Mesendoderm (in vitro differentiated cells): ENCODE measurements around the gene PITPNB. TPM values are rescaled to one million over a fixed set of nuclear protein-coding genes. Genes with fewer than 3 reads are reported as not detected.

Experiments used
- DNase-seq: peaks from one replicate; pipeline ENCODE4 v3.0.0; 2013
- H2AK5ac ChIP-seq: 2 replicates; pipeline ENCODE4 v1.6.1; 2013; ENCODE audit warnings: low read length, inconsistent platforms
- H2BK120ac ChIP-seq: 2 replicates; pipeline ENCODE4 v1.6.1; 2013; ENCODE audit warnings: low read depth, mild to moderate bottlenecking, low read length, moderate library complexity, mixed read lengths
- H2BK15ac ChIP-seq: replicated peaks from 2 replicates; pipeline ENCODE4 v1.6.1; 2013; ENCODE audit warnings: low read depth, mild to moderate bottlenecking, moderate library complexity
- H2BK5ac ChIP-seq: 2 replicates; pipeline ENCODE4 v1.6.1; 2013; ENCODE audit warnings: low read length, inconsistent platforms
- H3K18ac ChIP-seq: 2 replicates; pipeline ENCODE4 v1.6.1; 2013; ENCODE audit warnings: mild to moderate bottlenecking, low read length, mixed read lengths
- H3K23ac ChIP-seq: one replicate; pipeline ENCODE4 v1.6.1; 2013; ENCODE audit warnings: low read length
- H3K27ac ChIP-seq: 2 replicates; pipeline ENCODE4 v1.5.1; 2013; ENCODE audit warnings: low read depth, mild to moderate bottlenecking, inconsistent platforms, low read length, moderate library complexity
- H3K27me3 ChIP-seq: 2 replicates; pipeline ENCODE4 v1.6.1; 2013; ENCODE audit warnings: low read length, control low read depth, mild to moderate bottlenecking, inconsistent platforms; ENCODE audit not compliant: insufficient read depth, poor library complexity
- H3K36me3 ChIP-seq: 2 replicates; pipeline ENCODE4 v1.6.1; 2013; ENCODE audit warnings: low read length, inconsistent platforms; ENCODE audit not compliant: control insufficient read depth, insufficient read depth
- H3K4ac ChIP-seq: one replicate; pipeline ENCODE4 v1.6.1; 2013; ENCODE audit warnings: low read depth, mild to moderate bottlenecking, low read length, moderate library complexity
- H3K4me1 ChIP-seq: 2 replicates; pipeline ENCODE4 v1.6.1; 2013; ENCODE audit warnings: low read depth, low read length, inconsistent platforms; ENCODE audit not compliant: control insufficient read depth
- H3K4me2 ChIP-seq: 2 replicates; pipeline ENCODE4 v1.6.1; 2013; ENCODE audit warnings: low read length
- H3K4me3 ChIP-seq: 2 replicates; pipeline ENCODE4 v1.5.1; 2013; ENCODE audit warnings: mild to moderate bottlenecking, low read length
- H3K56ac ChIP-seq: one replicate; pipeline ENCODE4 v1.6.1; 2013; ENCODE audit warnings: low read length
- H3K79me1 ChIP-seq: 2 replicates; pipeline ENCODE4 v1.6.1; 2013; ENCODE audit warnings: low read length, inconsistent platforms
- H3K79me2 ChIP-seq: 2 replicates; pipeline ENCODE4 v1.6.1; 2013; ENCODE audit warnings: mild to moderate bottlenecking, low read length; ENCODE audit not compliant: control insufficient read depth, insufficient read depth
- H3K9ac ChIP-seq: 2 replicates; pipeline ENCODE4 v1.6.1; 2013; ENCODE audit warnings: low read length, inconsistent platforms
- H4K5ac ChIP-seq: one replicate; pipeline ENCODE4 v1.6.1; 2013; ENCODE audit warnings: low read length
- H4K8ac ChIP-seq: one replicate; pipeline ENCODE4 v1.6.1; 2013; ENCODE audit warnings: low read depth, mild to moderate bottlenecking, control low read depth, low read length, moderate library complexity
- WGBS: extraction: QIAGEN DNeasy Blood & Tissue Kit; methylation state at CpG from one replicate; pipeline ENCODE4 v1.1.7; 2013; ENCODE audit warnings: low lambda C conversion rate, missing lambda C conversion rate; ENCODE audit not compliant: insufficient coverage; ENCODE audit errors: extremely low coverage; 5-methylcytosine and 5-hydroxymethylcytosine counted together
- polyA plus RNA-seq, 2 experiments: library from polyadenylated mRNA; stranded (reverse); fragments of 200-250 nt; gene quantifications; one replicate each; pipeline ENCODE4 v1.2.3, GENCODE V29; 2013

PITPNB gene
- 73.5 TPM for polyA plus RNA-seq (2013, experiment 1 of 2)
- polyA plus RNA-seq (2013, experiment 2 of 2): 74.5 TPM

DNA sequence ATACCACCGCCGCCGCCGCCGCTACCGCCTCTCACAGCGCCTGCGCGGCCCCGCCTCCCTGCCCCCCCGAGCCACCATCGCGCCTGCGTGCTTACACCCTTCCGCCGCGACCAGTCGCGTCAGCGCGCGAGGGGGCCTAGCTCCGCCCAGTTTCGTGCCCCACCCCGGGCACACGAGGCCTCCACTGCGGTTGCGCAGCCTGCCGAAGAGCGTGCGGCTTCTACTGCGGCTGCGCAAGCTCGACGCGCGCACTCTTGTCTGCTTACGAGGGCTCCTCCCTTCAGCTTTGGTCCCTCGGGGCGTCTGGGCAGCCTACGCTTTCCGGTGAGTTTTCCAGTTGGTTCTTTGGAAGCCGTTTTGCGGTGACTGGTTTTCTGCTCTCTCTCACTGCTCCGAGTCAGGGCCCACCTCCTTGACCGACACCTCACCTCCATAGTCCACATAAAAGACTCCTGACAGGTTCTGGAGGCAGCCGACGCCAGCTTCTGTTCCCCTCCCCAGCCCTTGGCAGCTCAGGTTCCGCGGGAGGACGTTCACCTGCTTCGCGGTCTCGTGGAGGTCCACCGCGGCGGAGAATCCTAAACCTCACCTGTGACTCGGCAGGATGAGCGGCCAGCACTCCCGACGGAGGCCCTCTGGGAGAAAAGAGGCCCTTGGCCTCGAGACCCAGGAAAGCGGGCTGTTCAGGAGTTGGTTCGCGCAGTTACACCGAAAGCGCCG, at the start of gene PITPNB:
TSS of gene PITPNB (minus strand) at position 35 of the 720 bp plus-strand sequence. CDS start 65 bp downstream, outside the sequence.
- H3K4ac ChIP-seq: peak within 1 kb of the TSS; percentile 74
- no peak within 1 kb of the TSS for H2AK5ac ChIP-seq
- peaks cover 3% of the 10 kb centered on the region for H3K4me1 ChIP-seq
- H3K4me2 ChIP-seq: peak within 1 kb of the TSS; percentile 93
- WGBS: no CpG with 5 or more reads among the region's 68 CpGs
- H3K27ac ChIP-seq: peak within 1 kb of the TSS; percentile 81
- DNase-seq: peak; percentile 99
- H3K18ac ChIP-seq: peak within 1 kb of the TSS; percentile 44
- no peak within 1 kb of the TSS for H2BK120ac ChIP-seq
- H3K9ac ChIP-seq: peak within 1 kb of the TSS; percentile 97
- no peak within 1 kb of the TSS for H2BK15ac ChIP-seq
- peaks cover 14% of the 10 kb centered on the region for H3K79me1 ChIP-seq
- no peak within 1 kb of the TSS for H4K5ac ChIP-seq
- H3K56ac ChIP-seq: peak within 1 kb of the TSS; percentile 97
- H3K23ac ChIP-seq: peak within 1 kb of the TSS; percentile 54
- H4K8ac ChIP-seq: no peak within 1 kb of the TSS
- H3K4me3 ChIP-seq: peak within 1 kb of the TSS; percentile 92
- no peaks in the 10 kb centered on the region for H3K27me3 ChIP-seq
- peak within 1 kb of the TSS; percentile 59 for H2BK5ac ChIP-seq
- no peaks in the 10 kb centered on the region for H3K36me3 ChIP-seq
- peaks cover 37% of the 10 kb centered on the region for H3K79me2 ChIP-seq

DNA sequence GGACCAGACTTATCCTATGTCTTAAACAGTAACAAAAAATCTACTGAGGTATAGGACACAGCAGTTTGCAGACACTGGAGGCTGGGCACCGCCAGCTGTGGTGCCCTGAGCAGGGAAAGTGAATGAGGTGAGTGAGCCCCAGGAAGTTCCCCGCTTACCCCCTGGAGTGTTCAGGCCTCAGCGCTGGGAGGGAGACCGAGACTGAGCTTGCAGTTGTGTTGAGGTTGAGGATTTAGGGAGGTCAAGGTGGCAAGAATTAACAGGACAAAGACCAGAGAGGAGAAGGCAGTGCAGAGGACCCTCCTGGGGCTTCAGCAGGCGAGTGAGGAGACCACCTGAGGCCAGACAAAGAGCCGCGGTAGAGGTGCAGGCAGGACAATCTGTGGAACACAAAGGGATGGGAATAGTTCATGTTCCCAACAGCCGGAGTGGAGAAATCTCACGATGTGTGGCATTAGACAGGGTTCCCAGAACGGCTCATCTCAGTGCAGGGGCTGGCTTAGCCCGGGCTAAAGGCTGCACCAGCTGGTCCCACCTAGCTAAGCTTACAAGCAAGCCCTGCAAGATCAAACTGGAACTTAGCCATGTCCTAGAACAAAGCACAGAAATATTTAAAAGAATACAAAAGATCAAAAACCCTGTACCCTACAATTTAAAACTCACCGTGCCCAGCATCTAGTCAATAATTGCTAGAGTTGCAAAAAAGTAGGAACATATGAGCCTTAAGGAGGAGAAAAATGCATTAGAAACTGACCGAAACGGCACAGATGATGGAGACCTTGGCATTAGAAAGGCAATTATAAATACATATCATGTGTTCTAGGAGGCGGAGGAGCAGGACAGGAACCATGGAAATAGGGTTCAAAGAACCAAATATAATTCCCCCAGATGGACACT, 47.4 kb upstream of the PITPNB start:
- Histone ChIP-seq H3K27ac (no peak overlapping the region), H3K79me2 (no peaks in the 10 kb centered on the region), H2AK5ac (no peak overlapping the region), H3K23ac (no peak overlapping the region), H4K8ac (no peak overlapping the region), H2BK5ac (no peak overlapping the region), H3K9ac (no peak overlapping the region), H3K18ac (no peak overlapping the region), H3K56ac (no peak overlapping the region), H3K4ac (no peak overlapping the region), H4K5ac (no peak overlapping the region), H2BK120ac (no peak overlapping the region), H3K36me3 (no peaks in the 10 kb centered on the region), H2BK15ac (no peak overlapping the region), H3K27me3 (no peaks in the 10 kb centered on the region), H3K4me2 (no peak overlapping the region), H3K79me1 (no peaks in the 10 kb centered on the region), H3K4me3 (no peak overlapping the region), H3K4me1 (no peaks in the 10 kb centered on the region)
- no peak for DNase-seq
- no CpG with 5 or more reads among the region's 15 CpGs for WGBS

DNA sequence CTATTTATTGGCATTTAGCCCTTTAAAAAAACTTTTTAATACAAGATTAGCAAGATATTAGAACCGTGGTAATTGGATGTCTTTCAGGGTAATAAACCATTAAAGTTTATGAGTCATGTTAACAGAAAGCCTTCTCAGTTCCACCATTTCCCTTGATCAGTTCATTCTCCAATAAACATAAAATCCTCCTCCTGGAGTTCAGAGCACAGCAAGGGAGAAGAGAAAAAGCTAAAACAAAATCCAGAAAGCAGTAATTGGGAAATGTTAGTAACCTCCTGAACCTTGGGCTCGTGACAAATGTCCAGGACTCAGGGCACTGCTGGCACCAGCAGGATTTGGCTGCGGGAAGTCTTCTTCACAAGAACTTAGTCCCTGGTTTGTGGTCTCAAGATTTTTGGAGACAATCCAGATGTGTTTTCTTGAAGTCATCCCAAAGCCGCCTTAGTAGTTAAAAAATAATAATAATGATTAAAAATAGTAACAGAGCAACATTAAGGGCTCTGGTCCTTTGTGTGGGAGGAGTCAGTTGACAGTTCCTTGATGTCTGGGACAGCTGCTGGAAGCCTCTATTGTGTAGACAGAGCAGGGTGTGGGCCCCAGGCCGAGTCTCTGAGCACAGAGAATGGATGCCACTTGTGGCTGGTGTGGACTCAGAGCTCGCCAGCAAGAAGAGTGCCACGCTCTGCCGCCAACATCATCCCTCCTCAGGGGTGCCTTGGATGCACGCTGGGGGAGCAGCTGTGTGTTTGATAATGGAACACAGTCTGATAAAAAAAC, 43.4 kb upstream of the PITPNB start:
- H3K79me2 ChIP-seq: no peaks in the 10 kb centered on the region
- H3K56ac ChIP-seq: no peak overlapping the region
- no peak overlapping the region for H3K4me3 ChIP-seq
- H2BK120ac ChIP-seq: no peak overlapping the region
- no peaks in the 10 kb centered on the region for H3K4me1 ChIP-seq
- no peak overlapping the region for H3K27ac ChIP-seq
- H3K4ac ChIP-seq: no peak overlapping the region
- no peak overlapping the region for H4K8ac ChIP-seq
- no peak overlapping the region for H3K23ac ChIP-seq
- no peak overlapping the region for H4K5ac ChIP-seq
- H2BK5ac ChIP-seq: no peak overlapping the region
- no peaks in the 10 kb centered on the region for H3K27me3 ChIP-seq
- no peak overlapping the region for H3K9ac ChIP-seq
- no CpG with 5 or more reads among the region's 9 CpGs for WGBS
- DNase-seq: no peak
- no peak overlapping the region for H2BK15ac ChIP-seq
- H2AK5ac ChIP-seq: no peak overlapping the region
- H3K36me3 ChIP-seq: no peaks in the 10 kb centered on the region
- no peaks in the 10 kb centered on the region for H3K79me1 ChIP-seq
- no peak overlapping the region for H3K4me2 ChIP-seq
- H3K18ac ChIP-seq: no peak overlapping the region

DNA sequence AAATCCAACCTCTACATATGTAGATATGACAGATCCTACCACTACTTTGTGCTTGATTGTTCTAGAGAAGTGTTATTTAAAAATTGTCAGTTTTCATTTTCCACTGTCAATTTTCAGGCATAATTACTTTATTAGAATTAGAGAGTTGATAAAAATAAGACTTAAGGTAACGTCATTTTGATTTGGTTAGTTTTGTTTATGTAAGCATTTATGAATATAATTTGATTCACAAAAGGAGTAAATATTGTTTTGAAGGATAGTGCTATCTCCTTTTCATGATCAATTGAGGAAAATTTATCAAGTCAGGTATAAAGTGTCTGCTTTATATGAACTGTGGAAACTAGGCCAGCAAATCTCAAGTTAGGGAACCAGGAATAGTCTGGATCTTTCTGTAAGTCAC, 42.6 kb upstream of the PITPNB start:
- Histone ChIP-seq H3K4me3 (no peak overlapping the region), H3K23ac (no peak overlapping the region), H4K5ac (no peak overlapping the region), H3K79me2 (no peaks in the 10 kb centered on the region), H3K56ac (no peak overlapping the region), H3K4ac (no peak overlapping the region), H2BK5ac (no peak overlapping the region), H3K4me1 (no peaks in the 10 kb centered on the region), H4K8ac (no peak overlapping the region), H3K18ac (no peak overlapping the region), H3K79me1 (no peaks in the 10 kb centered on the region), H3K27me3 (no peaks in the 10 kb centered on the region), H3K36me3 (no peaks in the 10 kb centered on the region), H2BK120ac (no peak overlapping the region), H3K27ac (no peak overlapping the region), H3K9ac (no peak overlapping the region), H3K4me2 (no peak overlapping the region), H2AK5ac (no peak overlapping the region), H2BK15ac (no peak overlapping the region)
- WGBS: 100% methylated on average over 1 of the region's 1 CpG
- no peak for DNase-seq

DNA sequence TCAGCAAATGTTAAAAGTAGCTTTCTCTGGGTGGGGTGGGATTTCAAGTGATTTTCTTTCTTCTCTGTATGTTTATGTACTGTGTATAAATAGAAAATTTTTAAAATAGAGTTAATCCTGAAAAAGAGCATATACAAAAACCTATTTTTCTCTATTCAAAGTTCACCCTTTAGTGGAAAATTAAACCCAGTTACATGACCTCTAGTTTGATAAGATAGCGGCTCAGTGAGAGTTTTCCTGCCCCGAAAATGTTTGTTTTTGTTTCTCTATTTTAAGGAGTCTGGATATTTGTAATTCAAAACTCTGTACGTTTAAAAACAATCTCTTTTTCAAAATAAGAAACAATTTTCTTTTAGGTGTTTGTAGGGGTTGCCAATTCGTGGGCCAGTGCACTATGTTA, 42.1 kb upstream of the PITPNB start:
- DNase-seq: no peak
- Histone ChIP-seq H3K36me3 (no peaks in the 10 kb centered on the region), H3K23ac (no peak overlapping the region), H3K9ac (no peak overlapping the region), H3K27ac (no peak overlapping the region), H4K8ac (no peak overlapping the region), H2AK5ac (no peak overlapping the region), H3K4ac (no peak overlapping the region), H3K4me1 (no peaks in the 10 kb centered on the region), H3K4me3 (no peak overlapping the region), H3K27me3 (no peaks in the 10 kb centered on the region), H4K5ac (no peak overlapping the region), H3K4me2 (no peak overlapping the region), H3K79me2 (no peaks in the 10 kb centered on the region), H3K56ac (no peak overlapping the region), H3K18ac (no peak overlapping the region), H2BK120ac (no peak overlapping the region), H2BK15ac (no peak overlapping the region), H3K79me1 (no peaks in the 10 kb centered on the region), H2BK5ac (no peak overlapping the region)
- no CpG with 5 or more reads among the region's 4 CpGs for WGBS
